Adrenal gland (tissue), 12 donors: ENCODE data around the gene IFITM5. TPM values are rescaled to one million over a fixed set of nuclear protein-coding genes. Genes with fewer than 3 reads are reported as not detected.

Source experiments
- DNase-seq, 7 donors: peaks; one replicate each; pipeline ENCODE4 v3.0.0-alpha.2; 2019 to 2020
- H3K27ac ChIP-seq, 5 donors: fragments of 200-600 bp; sonication (generic) in 4 of 5; 1 replicate in 3 of 5; 2 replicates in 2 of 5; pipeline versions ENCODE4 v1.5.1 to v1.8.0; 2016 to 2020; ENCODE audit warnings: mild to moderate bottlenecking in 1 of 5
- H3K27me3 ChIP-seq: fragments of 200-600 bp; 2 replicates; pipeline ENCODE4 v1.8.0; 2021
- H3K36me3 ChIP-seq, 2 donors: fragments of 200-600 bp; replicated peaks in 1 of 2; 1 replicate in 1 of 2; 2 replicates in 1 of 2; pipeline versions ENCODE4 v1.5.1 to v1.8.0; 2018 to 2022
- H3K4me1 ChIP-seq, 2 donors: fragments of 200-600 bp; replicated peaks in 1 of 2; 1 replicate in 1 of 2; 2 replicates in 1 of 2; pipeline versions ENCODE4 v1.5.1 to v1.8.0; 2018 to 2021
- H3K4me3 ChIP-seq, 4 donors: fragments of 200-600 bp; sonication (generic) in 3 of 4; one replicate each; pipeline ENCODE4 v1.5.1; 2016 to 2018
- H3K9me3 ChIP-seq, 3 donors: fragments of 200-600 bp; sonication (generic) in 1 of 3; replicated peaks in 1 of 3; 1 replicate in 2 of 3; 2 replicates in 1 of 3; pipeline versions ENCODE4 v1.5.1 to v1.8.0; 2016 to 2021
- CTCF ChIP-seq, 6 experiments: fragments of 450-650 bp in 4 of 6; fragments of 200-600 bp in 2 of 6; sonication (generic) in 1 of 6; IDR thresholded peaks; 1 replicate in 5 of 6; 2 replicates in 1 of 6; pipeline versions ENCODE4 v1.5.1 to v1.8.0; 2016 to 2021; ENCODE audit warnings: antibody characterized with exemption in 6 of 6, mild to moderate bottlenecking in 2 of 6, moderate library complexity in 1 of 6
- POLR2A ChIP-seq, 2 donors: fragments of 450-650 bp; IDR thresholded peaks; one replicate each; pipeline ENCODE4 v1.6.1; 2017; ENCODE audit warnings: antibody characterized with exemption in 2 of 2, mild to moderate bottlenecking in 2 of 2, moderate library complexity in 1 of 2
- WGBS, 4 donors: extraction: QIAGEN DNeasy Blood & Tissue Kit in 2 of 4; methylation state at CpG; one replicate each; pipeline versions ENCODE4 v1.1.5 to v1.1.7; 2013 to 2017; 5-methylcytosine and 5-hydroxymethylcytosine counted together
- intact Hi-C, 2 donors: fragments of 100-400 bp; cut with DNase I; formaldehyde crosslinking; loops; one replicate each; pipeline versions ENCODE4 v1.14.1 to v1.15.0; 2022 to 2023
- polyA plus RNA-seq, 3 donors: library from polyadenylated mRNA; stranded (reverse); fragments of 200-250 nt in 2 of 3; fragments of 350-450 nt in 1 of 3; fragmentation: Illumina TruSeq in 1 of 3; extraction: RNeasy Lipid Tissue Mini Kit (QIAGEN cat#74804) in 1 of 3; gene quantifications; one replicate each; pipeline ENCODE4 v1.2.3, GENCODE V29; 2013 to 2014
- total RNA-seq, 9 donors: library from RNA; depleted of rRNA in 4 of 9; stranded (reverse); fragments of >200 nt in 4 of 9; fragments of 120-200 nt in 1 of 9; fragmentation: NEBNext Ultra II Directional in 1 of 9; extraction: Animal tissue kit (Norgen Biotek cat#: 25700) in 1 of 9; gene quantifications; one replicate each; pipeline versions ENCODE4 v1.1.0 to v1.2.4, GENCODE V29; 2013 to 2023
- donor health status: healthy with polysubstance abuse.
- donor health status: Bipolar disorder and iron deficiency.
- donor health status: DM: yes; HTN: yes; CAD: no.
- donor health status: DM: no; HTN: no; CAD: no.
- donor health status: DM: no; HTN: no; CAD: no.
- donor health status: DM: yes; HTN: yes; CAD: no.

IFITM5 gene
- total and polyA plus RNA-seq, 12 donors: not detected

GRCh38 chr11:261624-262023, 37.7 kb downstream of the IFITM5 start:
- Histone ChIP-seq H3K4me3 (no peak overlapping the region), H3K4me1 (no peaks in the 10 kb centered on the region), H3K27me3 (no peaks in the 10 kb centered on the region), H3K9me3 (no peaks in the 10 kb centered on the region), H3K36me3 (no peaks in the 10 kb centered on the region), H3K27ac (no peak overlapping the region)
- DNase-seq: no peak
- 73 to 89% (median 87%) methylated on average over 4 of the region's 4 CpGs for WGBS, 4 donors
- intact Hi-C loops: no loop called here
- no peak for TF ChIP-seq POLR2A (IDR thresholded peaks at IDR 0.05)
- TF ChIP-seq CTCF (IDR thresholded peaks at IDR 0.05): no peak

GRCh38 chr11:259413-259812, 39.9 kb downstream of the IFITM5 start:
- Histone ChIP-seq H3K4me1 (no peaks in the 10 kb centered on the region), H3K27me3 (no peaks in the 10 kb centered on the region), H3K4me3 (no peak overlapping the region), H3K9me3 (no peaks in the 10 kb centered on the region), H3K36me3 (no peaks in the 10 kb centered on the region), H3K27ac (no peak overlapping the region)
- intact Hi-C loops: no loop called here
- DNase-seq: no peak
- WGBS, 4 donors: 70 to 72% (median 71%) methylated on average over 8 to 10 of the region's 10 CpGs
- TF ChIP-seq CTCF (IDR thresholded peaks at IDR 0.05) (no peak), POLR2A (IDR thresholded peaks at IDR 0.05) (no peak)

GRCh38 chr11:257766-258493, 41.4 kb downstream of the IFITM5 start:
- peak in 1 of 6 experiments; percentile 11 for TF ChIP-seq CTCF (IDR thresholded peaks at IDR 0.05)
- TF ChIP-seq POLR2A (IDR thresholded peaks at IDR 0.05): no peak
- WGBS, 4 donors: 68 to 79% (median 72%) methylated on average over 11 to 15 of the region's 15 CpGs
- Histone ChIP-seq H3K9me3 (no peaks in the 10 kb centered on the region), H3K36me3 (peaks cover 0 to 6% of the 10 kb centered on the region in 2 donors), H3K27ac (no peak overlapping the region), H3K27me3 (no peaks in the 10 kb centered on the region), H3K4me3 (no peak overlapping the region), H3K4me1 (no peaks in the 10 kb centered on the region)
- peak in 1 of 7 donors; percentile 42 for DNase-seq
- intact Hi-C loops: no loop called here

DNA sequence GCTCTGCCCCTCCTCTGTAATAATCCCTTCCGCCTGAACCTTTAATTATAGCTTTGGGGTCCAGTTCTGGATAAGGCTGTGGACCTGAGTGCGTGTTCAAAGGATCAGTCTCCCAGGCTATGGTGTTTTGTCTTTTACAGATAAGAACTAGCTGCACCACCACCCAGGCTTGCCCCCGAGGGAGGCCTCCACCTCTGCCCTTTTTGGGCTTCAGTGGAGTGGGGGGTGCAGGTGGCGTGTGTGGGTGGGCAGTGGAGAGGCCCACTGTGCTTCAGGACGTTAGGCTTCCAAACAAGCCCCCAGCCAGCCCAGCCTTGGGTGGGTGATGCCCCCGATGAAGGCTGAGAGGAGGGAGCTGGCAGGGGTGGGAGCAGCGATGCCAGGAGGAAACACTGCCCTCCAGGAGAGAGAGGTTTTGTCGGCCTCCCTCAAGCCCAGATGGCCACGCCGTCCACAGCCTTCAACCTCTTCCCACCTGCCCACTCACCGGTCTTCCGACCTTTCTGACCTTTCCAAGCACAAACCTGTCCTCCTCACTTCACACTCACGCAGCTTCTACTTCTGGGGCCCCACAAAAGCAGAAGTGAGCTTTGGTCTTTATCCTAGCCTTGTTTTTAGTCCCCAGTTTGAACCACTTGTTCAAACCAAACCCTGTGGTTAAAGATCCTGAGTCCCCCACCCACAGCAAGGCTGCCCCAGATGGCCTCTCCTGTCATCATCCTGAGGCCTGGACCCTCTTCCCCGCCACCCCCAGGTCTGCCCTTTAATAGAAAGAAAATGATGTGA, 42.2 kb downstream of the IFITM5 start:
- H3K9me3 ChIP-seq: no peaks in the 10 kb centered on the region
- H3K36me3 ChIP-seq: peaks cover 0 to 14% of the 10 kb centered on the region in 2 donors
- no peak overlapping the region for H3K4me3 ChIP-seq
- TF ChIP-seq POLR2A (IDR thresholded peaks at IDR 0.05): no peak
- no peak for TF ChIP-seq CTCF (IDR thresholded peaks at IDR 0.05)
- intact Hi-C loops: no loop called here
- no peaks in the 10 kb centered on the region for H3K4me1 ChIP-seq
- H3K27ac ChIP-seq: no peak overlapping the region
- DNase-seq: no peak
- 70 to 81% (median 72%) methylated on average over 11 to 14 of the region's 14 CpGs for WGBS, 4 donors
- H3K27me3 ChIP-seq: no peaks in the 10 kb centered on the region
